GM12875 (cell line): ENCODE results near the gene SKAP2.

Source experiments
- H3K4me3 ChIP-seq: one replicate; pipeline ENCODE4 v1.5.1; 2011; ENCODE audit warnings: low read depth, low read length, control low read depth
- CTCF ChIP-seq: IDR thresholded peaks from 2 replicates; pipeline ENCODE4 v1.5.1; 2011; ENCODE audit warnings: low read depth, mild to moderate bottlenecking, control low read depth, inconsistent platforms, low read length, moderate library complexity, borderline replicate concordance; ENCODE audit not compliant: insufficient read depth

The SKAP2 gene

GRCh38 chr7:26633557-26633956 lies 230.8 kb downstream of the SKAP2 start:
- no peak for TF ChIP-seq CTCF
- no peak overlapping the region for H3K4me3 ChIP-seq

- no peak for TF ChIP-seq CTCF
- no peak overlapping the region for H3K4me3 ChIP-seq
These were observed 232.8 kb downstream of the SKAP2 start for GRCh38 chr7:26631601-26632000.

GRCh38 chr7:26630941-26631580 lies 233.3 kb downstream of the SKAP2 start:
- no peak overlapping the region for H3K4me3 ChIP-seq
- TF ChIP-seq CTCF = no peak

GRCh38 chr7:26630361-26630760 lies 234.0 kb downstream of the SKAP2 start:
- no peak overlapping the region for H3K4me3 ChIP-seq
- no peak for TF ChIP-seq CTCF

GRCh38 chr7:26629696-26630095 lies 234.7 kb downstream of the SKAP2 start:
- no peak overlapping the region for H3K4me3 ChIP-seq
- TF ChIP-seq CTCF = no peak

GRCh38 chr7:26627891-26628341 lies 236.5 kb downstream of the SKAP2 start:
- TF ChIP-seq CTCF = no peak
- no peak overlapping the region for H3K4me3 ChIP-seq

GRCh38 chr7:26627221-26627620 lies 237.2 kb downstream of the SKAP2 start:
- H3K4me3 ChIP-seq = no peak overlapping the region
- TF ChIP-seq CTCF = no peak
